ACC112 (cell line): Measurements from ENCODE around the gene ARRB1.

Source experiments
- H2AFZ ChIP-seq: fragments of 200-600 bp; sonication (generic); one replicate; pipeline ENCODE4 v1.6.0; 2017; ENCODE audit warnings: antibody characterized with exemption, low read length; ENCODE audit not compliant: unreplicated experiment
- H3K27ac ChIP-seq: fragments of 200-600 bp; sonication (generic); 2 replicates; pipeline ENCODE4 v1.5.1; 2014; ENCODE audit warnings: low read depth, mild to moderate bottlenecking, antibody characterized with exemption, low read length, moderate library complexity
- H3K27me3 ChIP-seq: fragments of 200-600 bp; sonication (generic); 2 replicates; pipeline ENCODE4 v1.6.1; 2014; ENCODE audit warnings: mild to moderate bottlenecking, antibody characterized with exemption, low read length, moderate library complexity, mixed read lengths; ENCODE audit not compliant: insufficient read depth
- H3K36me3 ChIP-seq: fragments of 200-600 bp; sonication (generic); 2 replicates; pipeline ENCODE4 v1.6.1; 2016; ENCODE audit warnings: mild to moderate bottlenecking, antibody characterized with exemption, low read length, moderate library complexity, mixed read lengths; ENCODE audit not compliant: insufficient read depth
- H3K4me1 ChIP-seq: fragments of 200-600 bp; sonication (generic); one replicate; pipeline ENCODE4 v1.6.1; 2016; ENCODE audit warnings: low read length, mixed read lengths; ENCODE audit not compliant: insufficient read depth, unreplicated experiment, control insufficient read depth
- H3K4me3 ChIP-seq: fragments of 200-600 bp; sonication (generic); 2 replicates; pipeline ENCODE4 v1.5.1; 2014; ENCODE audit warnings: mild to moderate bottlenecking, low read depth, low read length
- H3K79me2 ChIP-seq: fragments of 200-600 bp; sonication (generic); one replicate; pipeline ENCODE4 v1.6.0; 2016; ENCODE audit warnings: low read length; ENCODE audit not compliant: control insufficient read depth, unreplicated experiment, insufficient read depth

Gene ARRB1

DNA sequence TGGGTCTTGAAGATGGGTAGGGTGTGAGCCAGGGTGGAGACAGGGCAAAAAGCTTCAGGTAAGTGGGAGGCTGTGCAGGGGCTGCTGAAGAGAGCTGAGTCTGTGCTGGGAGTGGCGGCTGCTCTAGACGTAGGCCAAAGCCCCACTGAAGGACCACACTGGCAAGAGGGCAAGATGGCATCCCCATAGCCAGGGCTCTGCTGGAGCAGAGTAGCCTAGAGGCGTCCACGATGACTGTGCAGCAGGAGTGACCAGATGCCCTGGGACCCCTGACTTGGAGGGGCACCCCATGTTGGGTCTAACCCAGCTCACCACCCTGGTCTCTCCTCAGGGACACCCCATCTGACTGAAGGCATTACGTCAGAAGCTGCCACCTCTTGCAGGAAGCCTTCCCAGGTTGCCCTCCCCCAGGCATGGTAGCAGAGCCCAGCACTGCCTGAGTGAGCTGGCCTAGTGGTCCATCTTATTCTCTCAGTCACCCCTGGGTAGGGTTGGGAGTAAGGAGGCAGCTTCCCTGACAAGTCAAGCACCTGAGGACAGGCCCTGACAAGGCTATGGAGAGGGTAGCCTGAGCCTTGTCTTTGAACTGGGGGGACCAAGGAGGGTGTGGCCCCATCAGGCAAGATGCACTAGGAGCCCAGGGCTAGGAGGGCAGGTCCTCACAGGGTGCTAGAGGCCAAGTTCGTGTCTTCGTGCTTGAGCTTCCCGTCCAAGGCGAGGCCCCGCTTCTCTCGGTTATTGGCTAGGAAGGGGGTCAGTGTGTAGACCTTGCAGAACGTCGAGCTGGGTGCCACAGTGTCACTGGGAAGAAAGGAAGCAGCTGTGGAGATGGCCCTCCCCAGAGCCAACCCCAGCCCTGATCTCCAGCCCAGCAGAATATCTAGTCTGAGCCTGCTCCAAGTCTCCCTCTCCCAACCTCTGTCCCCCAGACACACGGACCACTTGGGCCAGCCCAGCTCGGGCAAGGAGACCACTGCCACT, 77.8 kb downstream of the ARRB1 start:
- no peaks in the 10 kb centered on the region for H3K27me3 ChIP-seq
- H3K27ac ChIP-seq, result no peak overlapping the region
- H3K4me1 ChIP-seq, result no peaks in the 10 kb centered on the region
- no peaks in the 10 kb centered on the region for H3K79me2 ChIP-seq
- H2AFZ ChIP-seq, result no peak overlapping the region
- no peak overlapping the region for H3K4me3 ChIP-seq
- no peaks in the 10 kb centered on the region for H3K36me3 ChIP-seq

DNA sequence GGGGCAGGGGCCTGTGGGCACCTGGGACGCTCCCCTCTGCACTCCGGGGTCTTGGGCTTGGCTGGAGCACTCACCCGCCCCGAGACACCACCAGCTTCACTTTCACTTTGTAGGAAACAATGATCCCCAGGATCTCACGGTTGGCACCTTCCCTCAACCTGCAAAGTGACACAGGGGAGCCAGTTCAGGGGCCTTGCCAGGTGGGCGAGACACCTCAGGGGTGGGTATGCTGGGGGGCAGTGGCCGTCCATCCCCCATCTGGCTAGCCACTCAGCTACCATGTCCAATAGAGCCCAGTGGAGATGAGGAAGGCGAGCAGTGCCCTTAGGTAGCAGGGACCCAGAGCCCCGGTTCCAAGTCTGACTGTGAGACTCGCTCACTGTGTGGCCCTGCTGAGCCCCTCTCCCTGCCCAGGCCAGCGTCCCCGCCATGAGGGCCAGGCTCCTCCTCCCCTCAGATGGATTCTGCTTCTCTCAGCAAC, 78.6 kb downstream of the ARRB1 start:
- H3K36me3 ChIP-seq, result no peaks in the 10 kb centered on the region
- H3K27ac ChIP-seq, result no peak overlapping the region
- no peak overlapping the region for H2AFZ ChIP-seq
- H3K27me3 ChIP-seq, result no peaks in the 10 kb centered on the region
- H3K4me3 ChIP-seq, result no peak overlapping the region
- no peaks in the 10 kb centered on the region for H3K79me2 ChIP-seq
- H3K4me1 ChIP-seq, result no peaks in the 10 kb centered on the region

DNA sequence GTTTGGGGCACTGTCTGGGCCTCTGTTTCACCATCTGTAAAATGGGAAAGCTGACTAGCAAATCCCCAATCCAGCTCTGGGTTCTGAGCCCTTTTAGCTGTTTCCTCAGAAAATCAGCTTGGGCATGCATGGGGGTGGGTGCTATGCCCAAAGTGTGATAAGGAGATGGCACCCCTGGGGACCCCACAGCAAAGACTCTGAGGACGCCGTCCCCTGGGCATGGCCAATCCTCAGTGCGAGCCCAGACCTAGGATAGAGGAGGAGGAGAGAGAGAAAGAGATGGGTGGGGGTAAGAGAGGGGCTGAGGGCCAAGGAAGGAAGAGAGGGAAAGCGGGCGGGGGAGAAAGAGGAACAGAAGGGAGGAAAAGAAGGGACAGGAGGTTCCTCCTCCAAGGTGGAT, 79.1 kb downstream of the ARRB1 start:
- Histone ChIP-seq H2AFZ (no peak overlapping the region), H3K27ac (no peak overlapping the region), H3K4me3 (no peak overlapping the region), H3K4me1 (no peaks in the 10 kb centered on the region), H3K27me3 (no peaks in the 10 kb centered on the region), H3K36me3 (no peaks in the 10 kb centered on the region), H3K79me2 (no peaks in the 10 kb centered on the region)

DNA sequence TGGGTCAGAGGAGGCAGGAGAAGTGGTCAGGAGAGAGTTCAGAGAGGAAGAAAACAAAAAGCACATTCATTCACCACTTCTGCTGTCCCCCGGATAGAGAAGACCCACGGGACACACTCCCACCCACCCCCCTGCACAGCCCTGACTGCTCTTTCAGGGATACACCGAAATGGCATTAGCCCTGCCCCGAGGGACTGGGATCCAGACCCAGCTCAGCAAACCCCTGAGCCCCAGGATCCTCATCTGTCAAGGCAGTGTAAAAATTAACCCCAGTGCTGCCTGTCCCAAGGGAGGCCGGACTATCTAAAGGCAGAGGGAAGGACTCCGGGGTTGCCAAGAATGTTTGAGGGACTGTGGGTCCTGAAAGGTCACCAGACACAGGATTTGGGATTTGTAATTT, 79.7 kb downstream of the ARRB1 start:
- Histone ChIP-seq H2AFZ (no peak overlapping the region), H3K36me3 (no peaks in the 10 kb centered on the region), H3K4me1 (no peaks in the 10 kb centered on the region), H3K79me2 (no peaks in the 10 kb centered on the region), H3K4me3 (no peak overlapping the region), H3K27ac (no peak overlapping the region), H3K27me3 (no peaks in the 10 kb centered on the region)

DNA sequence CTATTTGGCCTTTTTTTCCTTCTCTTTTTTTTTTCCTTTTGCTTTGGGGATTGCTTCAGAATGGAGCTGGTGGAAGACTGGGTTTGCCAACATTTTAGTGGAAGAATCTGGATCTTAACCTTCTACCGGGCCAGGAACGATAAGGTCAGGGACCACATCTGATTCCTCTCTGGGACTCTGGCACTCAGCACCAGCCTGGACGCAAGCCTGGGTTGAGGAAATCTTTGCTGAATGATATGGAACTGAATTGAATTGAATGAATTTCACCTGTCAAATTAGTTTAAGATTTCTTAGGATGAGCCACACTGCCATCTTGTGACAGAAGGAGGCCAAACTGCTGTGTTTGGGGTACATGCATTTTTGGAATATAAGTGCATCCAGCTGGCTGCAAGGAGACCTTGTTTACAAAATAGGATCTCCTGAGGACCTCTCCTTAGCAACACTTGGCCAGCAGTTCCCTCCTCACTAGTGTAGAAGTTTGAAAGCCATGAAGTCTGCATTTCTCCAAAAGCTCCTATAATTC, 80.5 kb downstream of the ARRB1 start:
- Histone ChIP-seq H3K4me1 (no peaks in the 10 kb centered on the region), H3K27me3 (no peaks in the 10 kb centered on the region), H3K27ac (no peak overlapping the region), H2AFZ (no peak overlapping the region), H3K36me3 (no peaks in the 10 kb centered on the region), H3K4me3 (no peak overlapping the region), H3K79me2 (no peaks in the 10 kb centered on the region)

DNA sequence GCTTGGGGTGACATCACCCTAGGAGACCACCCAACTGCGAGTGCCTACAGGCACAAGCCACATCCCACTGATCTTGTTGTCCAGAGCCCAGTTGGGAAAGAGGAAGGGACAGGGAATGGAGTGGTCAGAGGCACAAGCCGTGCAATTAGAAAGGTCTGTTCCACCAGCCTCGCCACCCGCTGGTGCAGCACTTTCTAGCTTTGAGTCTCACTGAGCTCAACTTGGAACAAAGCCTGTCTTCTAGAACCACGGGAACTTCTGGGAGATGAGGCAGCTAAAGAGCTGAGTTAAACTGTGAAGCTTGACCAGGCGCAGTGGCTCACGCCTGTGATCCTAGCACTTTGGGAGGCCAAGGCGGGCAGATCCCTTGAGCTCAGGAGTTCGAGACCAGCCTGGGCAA, 81.6 kb downstream of the ARRB1 start:
- Histone ChIP-seq H3K79me2 (no peaks in the 10 kb centered on the region), H3K27me3 (no peaks in the 10 kb centered on the region), H3K36me3 (no peaks in the 10 kb centered on the region), H3K4me3 (no peak overlapping the region), H3K4me1 (no peaks in the 10 kb centered on the region), H2AFZ (no peak overlapping the region), H3K27ac (no peak overlapping the region)

DNA sequence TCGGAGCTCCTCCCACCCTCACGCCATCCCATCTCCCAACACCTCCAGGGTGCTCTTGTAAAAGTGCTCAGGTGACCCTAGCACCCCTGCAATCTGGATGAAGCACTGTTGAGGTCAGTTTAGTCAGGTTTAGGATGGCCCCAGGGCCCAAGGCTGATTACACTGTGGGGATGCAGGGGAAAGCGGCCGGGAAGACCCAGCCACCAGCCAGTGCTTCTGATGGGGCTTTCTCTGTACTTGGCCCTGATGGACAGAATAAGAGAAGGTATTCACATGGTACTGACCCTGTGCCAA, 82.1 kb downstream of the ARRB1 start:
- H3K27ac ChIP-seq, result no peak overlapping the region
- H3K36me3 ChIP-seq, result no peaks in the 10 kb centered on the region
- H3K79me2 ChIP-seq, result no peaks in the 10 kb centered on the region
- H3K4me1 ChIP-seq, result no peaks in the 10 kb centered on the region
- H3K27me3 ChIP-seq, result no peaks in the 10 kb centered on the region
- H2AFZ ChIP-seq, result no peak overlapping the region
- H3K4me3 ChIP-seq, result no peak overlapping the region

DNA sequence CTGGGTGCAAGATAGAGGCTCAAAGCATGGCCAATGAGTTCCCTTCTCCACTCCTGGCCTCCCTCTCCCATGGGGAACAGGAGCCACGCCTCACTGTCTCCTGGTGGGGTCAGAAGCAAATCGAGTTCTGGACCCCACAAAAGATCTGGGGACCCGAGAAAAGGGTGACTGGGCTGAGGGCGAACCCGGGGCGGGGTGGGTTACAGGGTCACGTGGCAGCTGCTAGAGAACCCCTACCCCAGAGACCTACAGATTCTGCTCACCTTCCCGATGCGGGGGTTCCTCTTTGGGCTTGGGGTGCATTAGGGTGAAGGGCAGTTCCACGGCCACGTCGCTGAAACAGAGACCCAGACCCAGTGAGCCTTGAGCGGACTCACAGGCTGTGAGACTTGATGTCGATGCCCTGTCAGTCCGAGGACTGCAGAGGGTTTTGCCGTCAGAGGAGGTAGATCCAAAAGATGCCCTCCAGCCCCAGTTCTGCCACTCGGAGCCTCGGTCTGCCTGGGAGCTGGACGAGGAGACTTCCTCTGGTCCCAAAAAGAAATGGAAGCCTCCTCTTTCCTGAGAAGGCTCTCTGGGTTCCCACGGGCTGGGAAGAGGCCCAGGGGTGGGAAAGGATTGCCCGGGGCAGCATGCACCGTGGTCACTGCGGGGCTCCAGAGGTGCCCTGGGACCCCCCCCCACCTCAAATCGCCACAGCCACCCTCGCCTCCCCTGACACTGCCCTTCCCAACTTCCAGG, 82.7 kb downstream of the ARRB1 start:
- H3K79me2 ChIP-seq, result no peaks in the 10 kb centered on the region
- peaks cover 2% of the 10 kb centered on the region for H3K4me1 ChIP-seq
- no peak overlapping the region for H3K27ac ChIP-seq
- H2AFZ ChIP-seq, result no peak overlapping the region
- no peak overlapping the region for H3K4me3 ChIP-seq
- no peaks in the 10 kb centered on the region for H3K36me3 ChIP-seq
- H3K27me3 ChIP-seq, result no peaks in the 10 kb centered on the region

DNA sequence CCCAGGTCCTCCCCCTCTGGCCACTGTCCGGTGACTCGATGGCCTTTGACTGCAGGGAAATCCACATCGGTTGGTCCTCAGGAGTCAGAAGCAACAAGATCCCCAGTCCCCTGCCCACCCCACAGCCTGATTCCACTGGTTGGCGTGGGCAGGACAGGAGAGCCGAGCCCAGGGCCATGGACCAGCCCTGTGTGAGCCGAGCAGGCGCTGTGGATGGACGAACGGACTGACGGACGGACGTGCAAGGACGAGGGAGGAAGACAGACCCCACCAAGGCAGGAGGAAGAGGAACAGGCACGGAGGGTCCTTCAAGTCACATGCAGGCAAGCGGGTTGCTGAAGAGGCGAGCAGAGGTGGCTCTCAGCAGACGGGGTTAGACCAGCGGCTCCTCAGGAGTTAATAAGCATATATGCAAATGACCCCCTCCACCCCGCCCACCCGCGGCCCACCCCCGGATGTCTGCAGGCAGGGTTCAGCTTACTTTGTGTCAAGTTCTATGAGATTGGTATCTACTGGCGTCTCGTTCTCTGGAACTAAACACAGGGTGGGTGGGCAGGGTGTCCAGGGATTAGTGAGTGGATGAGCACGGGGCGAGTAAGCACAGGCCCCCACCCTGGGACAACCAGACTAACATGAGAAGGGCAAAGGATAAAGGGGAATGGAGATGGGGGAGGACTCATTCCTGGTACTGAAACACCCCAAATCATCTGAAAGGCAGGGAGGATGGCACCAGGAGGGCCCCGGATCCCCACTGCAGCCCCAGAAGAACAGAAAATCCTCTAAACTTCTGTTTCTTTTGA, 84.1 kb downstream of the ARRB1 start:
- H3K27me3 ChIP-seq, result no peaks in the 10 kb centered on the region
- peaks cover 3% of the 10 kb centered on the region for H3K4me1 ChIP-seq
- no peak overlapping the region for H3K27ac ChIP-seq
- H3K36me3 ChIP-seq, result no peaks in the 10 kb centered on the region
- H3K79me2 ChIP-seq, result no peaks in the 10 kb centered on the region
- no peak overlapping the region for H3K4me3 ChIP-seq
- no peak overlapping the region for H2AFZ ChIP-seq

DNA sequence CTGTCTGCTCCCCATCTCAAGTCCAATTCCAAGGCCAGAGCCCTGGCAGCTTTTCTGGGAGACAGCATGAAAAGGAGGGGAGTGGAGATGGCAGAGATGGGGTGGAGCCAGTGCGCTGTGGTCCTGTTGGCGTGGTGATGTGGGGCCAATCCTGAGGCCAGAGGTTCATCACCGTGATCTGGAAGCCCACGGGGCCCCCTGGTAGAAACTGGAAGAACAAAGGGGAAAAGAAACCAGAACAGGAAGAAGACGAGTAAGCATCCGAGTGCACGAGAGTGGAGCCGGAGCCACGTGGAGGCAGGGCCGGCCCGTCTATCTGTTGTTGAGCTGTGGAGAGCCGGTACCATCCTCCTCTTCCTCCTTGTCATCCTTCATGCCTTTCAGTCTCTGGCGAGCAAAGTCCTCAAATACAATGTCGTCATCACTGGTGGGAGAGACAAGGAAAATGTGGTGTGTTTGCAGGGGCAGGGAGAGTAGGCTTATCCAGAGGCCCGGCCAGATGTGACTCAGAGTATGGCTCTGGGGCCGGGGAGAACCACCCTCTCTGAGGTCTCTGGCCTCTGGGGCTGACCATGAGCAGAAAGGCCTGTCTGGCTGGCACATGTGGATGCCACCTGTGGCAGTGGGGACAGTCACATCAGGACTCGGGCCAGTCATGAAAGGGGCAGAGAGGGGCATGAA, 85.5 kb downstream of the ARRB1 start:
- Histone ChIP-seq H3K27me3 (no peaks in the 10 kb centered on the region), H3K36me3 (no peaks in the 10 kb centered on the region), H3K79me2 (no peaks in the 10 kb centered on the region), H2AFZ (no peak overlapping the region), H3K4me1 (peaks cover 3% of the 10 kb centered on the region), H3K4me3 (no peak overlapping the region), H3K27ac (no peak overlapping the region)
